GM18909 (cell line): ENCODE measurements around the gene L2HGDH.

Experiments used
- ATAC-seq: cut with Tn5 transposase; IDR thresholded peaks from one replicate; pipeline ENCODE4 v1.9.1; 2021; ENCODE audit warnings: mild to moderate bottlenecking; ENCODE audit not compliant: unreplicated experiment, poor library complexity

Gene L2HGDH

DNA sequence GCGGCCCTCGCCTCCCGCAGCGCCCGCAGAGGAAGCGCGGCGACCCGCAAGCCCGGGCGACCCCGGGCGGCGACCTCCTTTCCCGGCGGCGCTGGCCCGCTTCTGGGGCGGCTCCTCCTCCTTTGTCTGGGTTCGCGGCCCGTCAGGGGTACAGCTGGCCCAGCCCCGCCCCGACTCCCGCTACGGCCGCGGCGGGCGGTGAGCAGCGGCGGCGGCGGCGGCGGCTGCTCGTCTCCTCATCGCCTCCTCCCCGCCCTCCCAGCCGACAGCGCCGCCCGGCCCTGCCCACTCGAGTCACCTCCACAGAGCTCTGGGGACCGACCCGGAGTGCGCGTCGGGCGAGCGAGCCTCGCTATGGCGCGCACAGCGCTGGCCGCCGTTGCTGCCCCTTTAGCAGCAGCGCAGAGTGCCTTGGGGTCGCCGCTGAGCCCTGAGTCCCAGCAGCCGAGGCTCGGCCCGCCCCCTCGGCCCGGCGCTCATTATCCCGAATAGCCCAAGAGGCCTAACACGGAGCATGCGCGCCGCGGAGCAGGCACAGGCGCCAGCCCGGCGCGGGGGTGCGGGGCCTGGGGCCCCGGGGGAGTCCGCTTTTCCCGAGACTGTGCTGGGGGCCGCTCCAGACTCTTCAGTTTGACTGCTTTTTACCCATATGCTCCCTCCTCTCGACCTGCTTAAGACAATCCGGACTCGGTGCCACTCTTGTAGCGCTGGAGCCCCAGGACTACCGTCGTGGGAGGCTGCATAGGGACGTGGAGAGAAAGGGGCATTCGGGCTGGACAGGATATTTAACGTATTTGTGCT, 80.4 kb downstream of the L2HGDH start, which contains the start of gene SOS2:
Gene SOS2 (minus strand): TSS at position 104 of the 801 bp plus-strand sequence. CDS start 295 bp downstream, outside the sequence.
- peak; percentile 86 for ATAC-seq

DNA sequence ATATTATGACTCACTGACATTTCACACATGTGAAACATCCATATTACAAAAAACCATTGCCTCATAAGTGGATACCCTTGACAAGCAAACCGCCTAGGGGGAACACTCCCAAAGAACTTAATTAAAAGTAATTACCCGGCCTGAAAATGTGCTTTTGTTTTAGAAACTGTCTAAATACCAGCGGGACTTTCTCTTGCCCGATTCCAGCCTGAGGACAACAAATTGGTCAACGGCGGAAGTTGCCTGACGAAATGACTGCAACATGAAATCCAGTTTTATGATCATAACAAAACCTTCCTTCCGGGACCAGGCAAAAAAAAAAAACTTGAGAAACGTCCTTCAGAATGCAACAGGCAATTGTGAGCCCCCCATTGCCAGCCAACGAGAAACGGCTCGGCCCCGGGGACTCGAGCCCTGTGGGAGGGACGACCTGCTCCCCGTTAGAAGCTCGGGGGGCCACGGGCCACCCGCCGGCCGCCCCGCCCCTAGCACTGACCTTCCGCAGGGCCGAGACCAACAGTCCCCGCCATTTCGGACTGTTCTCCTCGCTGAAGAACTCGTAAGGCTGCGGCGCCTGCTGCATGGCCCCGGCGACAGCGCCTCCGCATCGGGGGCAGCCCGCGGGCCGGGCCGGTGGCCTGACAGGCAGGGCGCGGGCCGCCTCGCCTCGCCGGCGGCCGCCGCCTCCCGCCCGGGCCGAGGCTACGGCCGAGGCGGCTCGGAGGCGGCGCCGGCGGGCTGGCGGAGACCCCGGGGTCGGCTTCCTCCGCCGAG, 81.1 kb downstream of the L2HGDH start:
- peak; percentile 38 for ATAC-seq

DNA sequence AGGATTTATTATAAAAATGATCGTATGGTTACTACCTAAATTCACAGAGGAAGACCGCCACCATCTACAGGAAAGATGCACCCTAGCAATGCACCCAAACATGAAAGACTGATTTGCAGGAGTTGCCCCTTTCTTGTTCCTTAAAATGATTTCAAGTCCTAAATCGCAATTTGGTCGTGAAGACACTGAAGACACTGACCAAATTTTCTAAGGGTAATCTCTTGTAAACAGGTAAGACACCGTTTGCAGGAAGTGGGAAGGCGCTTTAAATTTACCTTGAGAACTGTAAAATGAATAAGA, 81.7 kb downstream of the L2HGDH start:
- ATAC-seq: no peak

DNA sequence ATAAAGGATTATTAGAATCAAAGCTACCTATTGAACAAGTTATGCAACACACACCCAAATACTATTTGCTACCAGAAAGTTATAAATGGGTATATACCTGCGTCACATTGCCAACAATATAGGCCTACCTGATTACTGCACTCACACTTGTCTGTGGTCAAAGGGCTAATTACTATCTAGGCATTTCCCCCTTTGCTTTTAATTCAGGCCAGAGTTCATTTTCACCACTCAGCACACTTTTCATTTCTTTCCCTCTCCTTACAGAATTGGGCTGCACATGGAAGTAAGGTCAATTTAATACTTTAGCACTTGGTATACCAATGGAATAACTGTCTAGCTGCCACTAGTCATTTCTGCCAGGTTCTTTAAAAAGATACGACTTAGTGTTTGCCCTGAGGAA, 82.3 kb downstream of the L2HGDH start:
- ATAC-seq: no peak

DNA sequence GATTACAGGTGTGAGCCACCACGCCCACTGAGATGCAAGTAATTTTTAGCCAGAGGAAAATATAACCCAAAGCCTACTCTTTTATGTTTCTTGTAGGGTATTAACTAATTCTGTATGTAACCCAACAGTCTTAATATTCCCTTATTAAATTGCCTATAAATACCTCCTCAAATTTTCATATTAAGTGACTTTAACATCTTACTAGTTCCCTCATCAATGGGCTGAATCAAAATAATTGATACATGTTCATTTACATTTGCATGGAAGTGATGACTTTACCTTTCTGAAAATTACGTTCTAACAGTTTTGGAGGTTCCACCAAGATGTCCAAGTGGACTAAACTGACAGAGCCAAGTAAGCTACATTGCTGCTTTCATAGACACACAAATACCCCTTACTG, 83.7 kb downstream of the L2HGDH start:
- ATAC-seq: no peak

DNA sequence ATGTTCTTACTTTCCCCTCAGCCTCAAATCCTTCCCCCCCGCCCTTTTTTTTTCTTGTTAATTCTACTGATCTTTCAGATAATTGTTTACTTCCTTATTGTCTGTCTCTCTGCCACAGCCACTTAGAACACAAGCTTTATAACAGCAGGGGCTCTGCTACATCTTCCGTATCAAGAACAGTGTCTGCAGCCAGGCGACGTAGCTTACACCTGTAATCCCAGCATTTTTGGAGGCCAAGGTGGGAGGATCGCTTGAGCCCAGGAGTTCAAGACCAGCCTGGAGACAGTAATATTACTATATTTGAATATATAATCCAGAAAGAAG, 86.1 kb downstream of the L2HGDH start:
- ATAC-seq: no peak

DNA sequence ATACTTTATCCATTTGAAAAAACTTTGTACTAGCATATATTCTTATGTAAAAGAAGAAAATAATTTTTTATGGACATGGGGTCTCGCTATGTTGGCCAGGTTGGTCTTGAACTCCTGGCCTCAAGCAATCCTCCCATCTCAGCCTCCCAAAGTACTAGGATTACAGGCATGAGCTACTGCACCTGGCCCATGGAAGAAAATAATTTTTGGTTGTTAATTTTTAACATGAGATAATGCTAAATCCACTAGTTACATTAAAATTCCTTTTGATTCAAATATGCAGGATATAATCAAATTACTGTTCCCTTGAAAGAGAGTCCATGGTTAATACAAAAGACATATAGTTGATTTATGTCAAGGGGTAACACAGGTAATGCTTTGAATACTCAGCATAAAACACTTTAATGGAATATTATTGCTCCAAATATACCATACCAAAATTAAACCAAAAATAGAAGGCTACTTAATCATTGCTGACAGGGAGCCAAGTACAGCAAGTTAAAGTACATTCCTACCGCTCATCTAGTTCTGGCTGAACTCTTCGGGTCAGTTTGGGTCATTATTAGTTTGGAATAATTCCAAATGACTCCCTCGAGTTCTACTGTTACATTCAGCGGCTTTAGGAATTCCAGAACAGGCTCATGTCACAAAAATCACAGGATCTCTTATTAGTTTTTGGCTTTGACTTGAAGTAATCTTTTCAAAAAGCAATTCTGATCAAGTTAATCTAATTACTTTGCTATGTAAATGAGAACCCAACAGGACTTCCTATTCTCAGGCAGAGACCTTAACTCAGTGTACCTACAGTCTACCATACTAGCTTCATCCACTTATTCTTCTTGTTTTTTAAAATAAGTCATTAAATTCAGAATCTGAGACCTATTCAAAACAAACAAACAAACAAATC, 86.7 kb downstream of the L2HGDH start:
- ATAC-seq: no peak

DNA sequence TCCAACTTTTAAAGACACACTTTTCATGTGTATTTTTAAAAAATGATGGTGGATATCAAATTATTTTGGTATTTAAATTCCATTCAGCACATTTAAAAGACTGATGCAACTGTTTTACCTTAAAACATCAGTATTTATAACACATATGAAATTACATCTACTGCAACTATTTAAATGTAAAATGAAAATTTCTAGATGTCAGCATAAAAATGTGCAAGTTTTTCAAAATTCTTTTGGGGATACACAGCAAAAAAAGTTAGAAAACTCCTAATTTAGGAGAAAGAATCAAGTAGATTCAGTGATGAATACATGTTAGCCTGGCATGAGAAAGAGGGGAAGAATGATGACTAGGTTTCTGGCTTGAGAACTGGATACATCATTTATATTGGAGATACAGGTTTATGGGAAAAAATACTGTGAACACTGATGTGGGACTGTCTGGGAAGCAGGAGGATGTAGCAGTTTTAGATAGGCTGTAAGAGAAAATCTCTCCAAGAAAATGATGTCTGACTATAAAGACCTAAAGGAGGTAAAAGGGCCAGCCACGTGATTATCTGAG, 89.9 kb downstream of the L2HGDH start:
- ATAC-seq: no peak

DNA sequence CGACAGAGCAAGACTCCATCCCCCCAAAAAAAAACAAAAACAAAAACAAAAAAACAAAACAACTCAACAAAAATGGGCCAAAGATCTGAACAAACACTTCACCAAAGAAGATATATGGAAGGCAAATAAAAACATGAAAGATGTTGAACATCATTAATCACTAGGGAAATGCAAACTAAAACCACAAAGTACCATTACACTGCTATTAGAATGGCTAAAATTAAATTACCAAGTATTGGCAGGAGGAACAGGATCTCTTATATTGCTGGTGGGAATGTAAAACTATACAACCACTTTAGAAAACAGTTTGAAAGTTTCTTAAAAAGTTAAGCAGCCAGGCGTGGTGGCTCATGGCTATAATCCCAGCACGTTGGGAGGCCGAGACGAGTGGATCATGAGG, 93.5 kb downstream of the L2HGDH start:
- no peak for ATAC-seq

DNA sequence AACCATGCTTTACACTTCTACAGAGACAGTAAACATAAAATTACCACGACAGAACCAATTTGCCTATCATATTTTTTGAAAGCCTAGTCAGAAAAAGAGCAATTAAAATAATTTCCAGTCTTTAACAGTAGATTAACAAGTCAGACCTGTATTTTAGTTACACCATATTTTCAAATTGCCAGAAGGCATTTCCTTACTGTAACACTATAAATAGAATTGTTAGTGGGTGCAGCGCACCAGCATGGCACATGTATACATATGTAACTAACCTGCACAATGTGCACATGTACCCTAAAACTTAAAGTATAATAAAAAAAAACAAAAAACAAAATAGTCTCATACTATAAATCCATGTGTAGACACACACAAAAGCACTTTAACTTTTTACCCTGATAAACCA, 96.6 kb downstream of the L2HGDH start:
- no peak for ATAC-seq

DNA sequence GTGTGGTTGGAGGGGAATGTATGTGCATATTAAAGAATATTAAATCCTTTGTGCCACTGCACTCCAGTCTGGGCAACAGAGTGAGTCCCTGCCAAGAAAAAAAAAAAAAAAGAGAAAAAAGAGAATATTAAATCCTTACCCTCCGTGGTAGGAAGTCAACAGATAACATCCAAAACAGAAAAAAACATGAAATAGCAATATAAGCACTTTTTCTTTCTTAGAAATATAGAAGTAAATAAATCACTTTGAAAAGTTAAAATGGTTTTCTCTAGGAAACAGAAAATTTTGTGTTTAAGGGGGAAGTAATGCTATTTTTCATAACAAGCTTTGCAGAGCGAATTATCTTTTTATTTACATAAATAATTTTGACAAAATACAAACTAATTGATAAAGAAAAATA, 98.2 kb downstream of the L2HGDH start:
- no peak for ATAC-seq

DNA sequence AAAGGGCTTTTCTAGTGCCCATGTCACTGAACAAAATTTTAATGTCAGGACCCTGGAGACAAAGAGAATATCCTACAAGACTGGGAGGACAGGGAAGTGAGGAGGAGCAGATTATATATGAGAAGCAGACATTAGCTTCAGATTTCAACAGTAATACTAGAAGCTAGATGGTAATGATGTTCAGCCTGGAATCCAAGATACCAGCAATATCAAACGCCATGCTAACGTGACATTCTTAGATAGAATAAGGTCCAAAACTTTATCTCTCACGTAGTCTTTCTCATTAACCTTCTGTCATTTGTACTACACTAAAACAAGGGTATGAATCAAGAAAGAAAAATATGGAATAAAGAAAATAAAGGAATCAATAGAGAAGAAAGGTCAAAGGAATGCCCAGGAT, 99.3 kb downstream of the L2HGDH start:
- ATAC-seq: no peak

DNA sequence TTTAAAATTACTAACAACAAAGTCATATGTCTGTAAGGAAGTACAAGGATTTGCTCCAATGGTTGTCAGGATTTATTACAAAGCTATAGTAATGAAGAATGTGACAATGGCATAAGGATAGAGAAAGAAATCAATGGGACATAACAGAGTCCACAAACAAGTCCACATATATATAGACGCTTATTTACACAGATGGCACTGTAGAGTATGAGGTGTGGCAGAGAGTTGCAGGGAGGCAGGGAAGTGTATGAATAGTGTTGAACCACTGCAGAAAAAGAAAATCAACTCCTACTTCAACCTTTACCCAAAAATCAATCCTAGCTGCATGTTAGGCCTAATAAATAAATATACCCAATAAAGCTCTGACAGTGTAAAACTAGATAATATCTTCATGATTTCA, 102.0 kb downstream of the L2HGDH start:
- ATAC-seq: no peak

DNA sequence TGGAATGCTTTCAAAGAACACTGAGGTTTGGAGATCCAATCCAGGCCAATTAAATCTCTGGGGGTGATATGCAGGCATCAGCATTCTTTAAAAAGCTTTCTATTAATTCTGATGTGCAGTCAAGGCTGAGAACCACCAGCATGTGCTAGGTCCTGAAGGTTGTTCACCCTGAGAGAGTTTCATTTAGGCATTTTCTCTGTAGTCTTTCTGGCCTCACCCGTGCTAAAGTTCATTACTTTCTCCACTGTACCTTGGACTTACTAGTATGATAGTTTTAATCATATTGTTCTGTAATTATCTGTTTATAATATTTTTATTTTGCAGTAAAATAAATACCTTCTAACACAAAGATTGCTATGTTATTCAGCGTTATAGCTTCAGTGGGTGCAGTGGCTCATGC, 113.5 kb downstream of the L2HGDH start:
- no peak for ATAC-seq

DNA sequence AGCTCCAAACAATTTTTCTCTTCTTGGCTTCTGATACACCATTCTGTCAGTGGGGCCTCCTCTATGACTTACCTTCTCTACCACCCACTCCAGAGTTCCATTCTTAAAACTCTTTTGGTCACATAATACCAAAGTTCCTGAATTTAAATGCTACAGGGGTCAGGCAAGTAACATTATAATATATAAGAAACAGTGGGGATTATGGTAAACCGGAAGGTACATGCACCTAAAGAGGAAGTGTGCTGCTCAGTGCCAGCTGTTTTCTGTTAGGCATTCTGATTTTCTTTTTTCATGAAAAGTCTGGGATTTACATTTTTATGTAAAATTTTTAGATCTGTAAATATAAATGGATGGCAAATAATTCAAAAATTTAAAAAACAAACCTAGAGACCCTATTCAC, 120.5 kb downstream of the L2HGDH start:
- ATAC-seq: no peak
